Measurements from ENCODE around the gene CABLES1. TPM values are rescaled to one million over a fixed set of nuclear protein-coding genes. Genes with fewer than 3 reads are reported as not detected.
A peak's percentile ranks its signal among the peaks of the same experiment; 100 is the strongest.
"Not testable (repeated sequence)": the region's sequence is repeated elsewhere in the genome, so short reads cannot be mapped to it uniquely, and the experiment has no call there.

CABLES1 gene
- total RNA-seq, 1 donor from 2014 or later, result 3.2 TPM

- intact Hi-C loops (cut with micrococcal nuclease), result no loop called here
- ATAC-seq (no peak), DNase-seq (no peak)
These were observed 27.6 kb upstream of the CABLES1 start for GRCh38 chr18:23107718-23108117.

- DNase-seq, result no peak
- ATAC-seq, result no peak
- intact Hi-C loops (cut with micrococcal nuclease), result no loop called here
These were observed 26.8 kb upstream of the CABLES1 start for GRCh38 chr18:23108496-23108895.

DNA sequence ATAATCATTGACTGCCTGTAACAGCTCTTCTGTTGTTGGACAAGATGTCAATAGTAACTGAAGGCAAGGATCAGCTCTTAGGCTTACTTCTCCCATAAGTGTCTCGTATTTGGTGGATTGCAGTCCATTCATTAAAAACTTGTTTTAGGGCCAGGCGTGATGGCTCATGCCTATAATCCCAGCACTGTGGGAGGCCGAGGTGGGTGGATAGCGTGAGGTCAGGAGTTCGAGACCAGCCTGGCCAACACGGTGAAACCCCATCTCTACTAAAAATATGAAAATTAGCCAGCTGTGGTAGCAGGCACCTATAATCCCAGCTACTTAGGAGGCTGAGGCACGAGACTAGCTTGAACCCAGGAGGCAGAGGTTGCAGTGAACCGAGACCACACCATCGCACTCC lies 26.1 kb upstream of the CABLES1 start:
- DNase-seq; intact Hi-C loops (cut with micrococcal nuclease); ATAC-seq: not testable (repeated sequence)

GRCh38 chr18:23113576-23113975 lies 21.7 kb upstream of the CABLES1 start:
- intact Hi-C loops (cut with micrococcal nuclease), result no loop called here
- DNase-seq (no peak), ATAC-seq (no peak)

GRCh38 chr18:23114171-23114881 lies 21.0 kb upstream of the CABLES1 start:
- ATAC-seq (no peak), DNase-seq (no peak)
- intact Hi-C loops (cut with micrococcal nuclease), result no loop called here

DNA sequence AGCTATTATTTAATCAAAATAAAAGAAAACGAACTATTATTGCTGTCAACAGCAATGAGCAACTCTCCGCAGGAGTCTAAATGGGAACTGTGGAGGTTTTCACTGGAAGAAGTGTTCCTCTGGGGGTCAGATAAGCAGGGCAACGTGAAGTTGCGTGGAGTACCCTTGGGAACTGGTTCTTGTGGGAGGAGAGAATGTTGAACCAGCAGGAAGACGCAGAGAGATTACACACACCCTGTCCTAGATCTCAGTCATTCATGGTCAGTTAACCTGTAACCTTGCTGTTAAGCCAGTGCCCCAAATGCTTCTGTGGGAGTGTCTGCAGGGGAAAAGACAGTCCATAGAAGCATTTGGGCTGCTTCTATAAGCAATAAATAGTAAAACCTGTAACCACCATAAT lies 20.4 kb upstream of the CABLES1 start:
- ATAC-seq (no peak), DNase-seq (no peak)
- intact Hi-C loops (cut with micrococcal nuclease), result no loop called here

GRCh38 chr18:23115683-23116096 lies 19.6 kb upstream of the CABLES1 start:
- DNase-seq (no peak), ATAC-seq (no peak)
- intact Hi-C loops (cut with micrococcal nuclease), result no loop called here

- no peak for DNase-seq
- ATAC-seq, result no peak
- intact Hi-C loops (cut with micrococcal nuclease), result no loop called here
These were observed 14.2 kb upstream of the CABLES1 start for GRCh38 chr18:23121133-23121532.

DNA sequence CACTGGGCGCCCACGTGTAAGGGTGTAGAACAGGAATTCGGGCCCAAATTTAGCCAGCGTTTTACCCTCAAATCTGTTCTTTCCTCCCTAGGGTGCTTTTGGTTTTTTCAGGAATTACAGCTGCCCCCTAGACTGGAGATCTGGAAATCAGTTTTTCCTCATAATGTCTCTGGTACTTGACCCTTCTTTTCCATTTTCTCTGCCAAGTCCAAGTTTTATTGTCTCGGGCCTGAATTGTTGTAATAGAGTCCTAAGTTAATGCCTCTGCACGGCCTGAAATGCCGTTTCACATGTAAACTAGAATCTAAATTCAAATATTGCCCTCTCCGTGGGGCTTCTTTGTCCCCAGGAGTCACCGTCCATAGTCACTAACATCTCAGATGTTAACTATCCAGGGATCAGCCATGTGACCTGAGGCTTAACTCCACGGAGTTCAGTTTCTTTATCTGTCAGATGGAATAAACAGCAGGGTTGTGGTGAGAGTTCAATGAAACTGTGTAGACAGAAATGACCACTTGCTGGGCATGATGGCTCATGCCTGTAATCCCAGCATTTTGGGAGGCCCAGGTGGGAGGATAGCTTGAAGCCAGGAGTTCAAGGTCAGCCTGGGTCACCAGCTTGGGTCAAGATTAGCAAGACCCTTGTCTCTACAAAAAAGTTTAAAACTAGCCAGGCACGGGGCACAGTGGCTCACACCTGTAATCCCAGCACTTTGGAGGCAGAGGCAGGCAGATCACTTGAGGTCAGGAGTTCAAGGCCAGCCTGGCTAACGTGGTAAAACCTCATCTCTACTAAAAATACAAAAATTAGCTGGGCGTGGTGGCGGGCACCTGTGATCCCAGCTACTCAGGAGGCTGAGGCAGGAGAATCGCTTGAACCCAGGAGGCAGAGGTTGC lies 12.7 kb upstream of the CABLES1 start:
- ATAC-seq, result no peak
- intact Hi-C loops (cut with micrococcal nuclease), result no loop called here
- DNase-seq, result no peak

DNA sequence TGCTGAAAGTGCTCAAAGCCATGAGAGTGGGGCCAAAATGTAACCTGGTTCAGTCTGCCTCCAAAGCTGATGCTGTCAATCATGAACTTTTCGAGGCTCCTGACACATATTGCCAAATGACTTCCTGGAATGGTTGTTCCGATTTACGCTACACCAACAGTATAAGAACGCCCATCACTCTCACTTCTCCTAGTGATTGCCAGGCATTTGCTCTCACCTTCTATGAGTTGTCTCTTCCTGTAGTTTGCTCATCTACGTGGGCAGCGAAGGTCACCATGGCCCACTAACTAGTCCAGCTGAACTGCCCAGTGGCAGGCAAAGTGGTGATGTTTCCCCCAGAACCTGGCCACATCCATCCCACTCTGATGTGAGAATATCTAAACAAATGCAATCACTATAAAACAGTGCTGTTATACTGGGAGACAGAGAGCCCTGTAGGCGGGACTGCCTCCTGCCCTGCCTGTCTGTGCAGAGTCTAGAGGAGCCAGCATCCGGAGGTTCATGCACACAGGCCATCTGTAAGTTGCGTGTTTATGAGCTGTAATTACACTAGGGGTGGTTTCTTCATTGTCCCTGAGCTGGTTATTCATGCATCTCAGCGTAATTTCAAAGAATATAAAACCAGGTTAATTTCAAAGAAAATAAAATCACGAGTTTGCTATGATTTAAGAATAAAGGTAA lies 8.8 kb upstream of the CABLES1 start:
- no peak for ATAC-seq

GRCh38 chr18:23127090-23127489 lies 8.2 kb upstream of the CABLES1 start:
- intact Hi-C loops (cut with micrococcal nuclease), result no loop called here
- no peak for ATAC-seq
- DNase-seq, result no peak

More for the DNA sequence above, 8.8 kb upstream of the CABLES1 start:
- intact Hi-C loops (cut with micrococcal nuclease), result no loop called here
- no peak for DNase-seq

GRCh38 chr18:23129355-23130002 lies 5.8 kb upstream of the CABLES1 start:
- DNase-seq (no peak), ATAC-seq (peak; percentile 43)
- intact Hi-C loops (cut with micrococcal nuclease), result loop anchor here (5.0 kb wide), 1 partner anchor 228 kb away; no protein-coding TSS in a partner anchor

DNA sequence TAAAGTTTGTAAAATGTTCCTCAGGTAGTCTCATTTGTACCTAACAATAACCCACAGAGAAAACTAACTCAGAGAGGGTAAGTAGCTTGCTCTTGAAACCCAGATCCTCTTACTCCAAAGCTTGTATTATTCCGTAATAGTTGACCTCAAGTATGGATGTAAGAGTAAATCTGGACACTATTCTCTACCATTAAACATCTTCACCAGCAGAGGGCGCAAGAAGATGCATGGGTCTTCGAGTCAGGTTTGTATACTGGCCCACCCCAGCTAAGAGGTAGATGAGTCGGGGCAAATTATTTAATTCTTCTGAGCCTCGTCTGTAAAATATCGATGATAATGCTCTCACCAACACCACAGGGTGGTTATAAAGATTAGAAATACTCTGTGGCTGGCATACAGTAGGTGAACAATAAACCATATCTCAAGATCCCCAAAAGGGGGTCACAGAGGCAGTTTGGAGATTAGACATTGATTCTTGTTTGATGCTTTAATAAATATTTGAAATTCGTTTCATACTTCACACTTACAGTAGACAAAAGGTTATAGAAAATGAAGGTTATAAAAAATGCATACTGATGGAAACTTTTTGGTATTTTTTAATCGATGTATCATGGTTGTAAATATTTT lies 3.5 kb upstream of the CABLES1 start:
- ATAC-seq (peak; percentile 66), DNase-seq (no peak)
- intact Hi-C loops (cut with micrococcal nuclease), result loop anchor here (5.0 kb wide), 1 partner anchor 225 kb away; no protein-coding TSS in a partner anchor

- intact Hi-C loops (cut with micrococcal nuclease), result loop anchor here (5.0 kb wide), 1 partner anchor 223 kb away; no protein-coding TSS in a partner anchor
- ATAC-seq (no peak), DNase-seq (no peak)
These were observed 1.2 kb upstream of the CABLES1 start for GRCh38 chr18:23133860-23134779.

GRCh38 chr18:23135550-23136325 lies 453 bp downstream of the CABLES1 start:
- peak; percentile 67 for DNase-seq
- peak; percentile 16 for ATAC-seq
- intact Hi-C loops (cut with micrococcal nuclease), result no loop called here

DNA sequence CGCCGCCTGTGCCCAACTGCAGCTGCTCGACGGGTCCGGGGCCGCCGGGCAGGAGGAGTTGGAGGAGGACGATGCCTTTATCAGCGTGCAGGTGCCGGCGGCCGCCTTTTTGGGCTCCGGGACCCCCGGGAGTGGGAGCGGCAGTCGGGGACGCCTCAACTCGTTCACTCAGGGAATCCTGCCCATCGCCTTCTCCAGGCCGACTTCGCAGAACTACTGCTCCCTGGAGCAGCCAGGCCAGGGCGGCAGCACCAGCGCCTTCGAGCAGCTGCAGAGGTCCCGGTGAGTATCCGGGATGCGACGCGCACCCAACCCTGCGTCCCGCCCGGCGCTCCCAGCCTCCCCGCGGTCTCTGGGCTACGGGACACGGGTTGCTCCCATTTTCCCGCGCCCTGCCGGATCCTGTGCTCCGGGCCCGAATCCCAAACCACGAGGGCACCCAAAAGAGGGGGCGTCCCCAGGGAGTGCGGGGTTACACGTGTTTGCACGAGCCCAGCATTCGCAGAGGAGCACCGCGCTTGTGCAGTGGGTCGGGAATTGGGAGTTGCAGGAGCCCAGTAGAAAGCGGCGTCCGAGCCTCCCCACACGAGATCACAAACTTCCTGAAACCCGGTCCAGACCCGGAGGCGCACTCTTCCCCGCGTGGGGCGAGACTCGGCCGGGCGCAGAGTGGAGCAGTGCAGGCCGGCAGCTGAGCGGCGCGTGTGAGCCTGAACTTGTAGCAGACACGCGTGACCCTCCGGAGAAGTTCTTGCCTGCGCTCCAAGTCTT lies 1.2 kb downstream of the CABLES1 start:
- DNase-seq (peak; percentile 67), ATAC-seq (peak; percentile 43)
- intact Hi-C loops (cut with micrococcal nuclease), result no loop called here
